Fibroblast of mammary gland (primary cell): ENCODE measurements around the gene DPY19L3.
A peak's percentile ranks its signal among the peaks of the same experiment; 100 is the strongest.
"Not testable (repeated sequence)": the region's sequence is repeated elsewhere in the genome, so short reads cannot be mapped to it uniquely, and the experiment has no call there.

Experiments
- DNase-seq: peaks from one replicate; pipeline ENCODE4 v3.0.0-alpha.2; 2010; ENCODE audit warnings: low read depth
- H3K4me3 ChIP-seq: 2 replicates; pipeline ENCODE4 v1.5.1; 2011; ENCODE audit warnings: low read depth, mild to moderate bottlenecking, low read length, moderate library complexity; ENCODE audit not compliant: control insufficient read depth
- CTCF ChIP-seq: conservative IDR thresholded peaks from 2 replicates; pipeline ENCODE4 v1.5.1; 2011; ENCODE audit warnings: low read depth, low read length, inconsistent platforms; ENCODE audit not compliant: control insufficient read depth, insufficient read depth

The DPY19L3 gene

GRCh38 chr19:32438751-32439150, 33.2 kb downstream of the DPY19L3 start:
- no peak for TF ChIP-seq CTCF
- H3K4me3 ChIP-seq, result no peak overlapping the region
- DNase-seq, result no peak

- TF ChIP-seq CTCF, result no peak
- H3K4me3 ChIP-seq, result no peak overlapping the region
- no peak for DNase-seq
Measured at GRCh38 chr19:32442650-32443049, 37.1 kb downstream of the DPY19L3 start.

GRCh38 chr19:32447534-32447933, 42.0 kb downstream of the DPY19L3 start:
- DNase-seq, H3K4me3 ChIP-seq: not testable (repeated sequence)

- TF ChIP-seq CTCF, result no peak
- no peak for DNase-seq
- no peak overlapping the region for H3K4me3 ChIP-seq
Measured at GRCh38 chr19:32448026-32448425, 42.5 kb downstream of the DPY19L3 start.

- DNase-seq, result no peak
- no peak for TF ChIP-seq CTCF
- H3K4me3 ChIP-seq, result no peak overlapping the region
Measured at GRCh38 chr19:32450217-32450616, 44.6 kb downstream of the DPY19L3 start.

GRCh38 chr19:32453736-32454135, 48.2 kb downstream of the DPY19L3 start:
- no peak for TF ChIP-seq CTCF
- H3K4me3 ChIP-seq, result no peak overlapping the region
- peak; percentile 52 for DNase-seq

- DNase-seq, result no peak
- no peak overlapping the region for H3K4me3 ChIP-seq
- no peak for TF ChIP-seq CTCF
Measured at GRCh38 chr19:32456406-32456805, 50.8 kb downstream of the DPY19L3 start.

- DNase-seq, result no peak
- TF ChIP-seq CTCF, result no peak
- H3K4me3 ChIP-seq, result no peak overlapping the region
Measured at GRCh38 chr19:32457571-32458158, 52.1 kb downstream of the DPY19L3 start.
